ENCODE measurements around the gene PAPPA2. TPM values are rescaled to one million over a fixed set of nuclear protein-coding genes. Genes with fewer than 3 reads are reported as not detected.
A peak's percentile ranks its signal among the peaks of the same experiment; 100 is the strongest.

Gene PAPPA2
- total and polyA plus RNA-seq, 9 of the 15 experiments (the other 6 are each of a cell fraction or from before 2014, with no cell fraction given) = 0.01 to 0.15 (median 0.05) TPM; not detected in 2

DNA sequence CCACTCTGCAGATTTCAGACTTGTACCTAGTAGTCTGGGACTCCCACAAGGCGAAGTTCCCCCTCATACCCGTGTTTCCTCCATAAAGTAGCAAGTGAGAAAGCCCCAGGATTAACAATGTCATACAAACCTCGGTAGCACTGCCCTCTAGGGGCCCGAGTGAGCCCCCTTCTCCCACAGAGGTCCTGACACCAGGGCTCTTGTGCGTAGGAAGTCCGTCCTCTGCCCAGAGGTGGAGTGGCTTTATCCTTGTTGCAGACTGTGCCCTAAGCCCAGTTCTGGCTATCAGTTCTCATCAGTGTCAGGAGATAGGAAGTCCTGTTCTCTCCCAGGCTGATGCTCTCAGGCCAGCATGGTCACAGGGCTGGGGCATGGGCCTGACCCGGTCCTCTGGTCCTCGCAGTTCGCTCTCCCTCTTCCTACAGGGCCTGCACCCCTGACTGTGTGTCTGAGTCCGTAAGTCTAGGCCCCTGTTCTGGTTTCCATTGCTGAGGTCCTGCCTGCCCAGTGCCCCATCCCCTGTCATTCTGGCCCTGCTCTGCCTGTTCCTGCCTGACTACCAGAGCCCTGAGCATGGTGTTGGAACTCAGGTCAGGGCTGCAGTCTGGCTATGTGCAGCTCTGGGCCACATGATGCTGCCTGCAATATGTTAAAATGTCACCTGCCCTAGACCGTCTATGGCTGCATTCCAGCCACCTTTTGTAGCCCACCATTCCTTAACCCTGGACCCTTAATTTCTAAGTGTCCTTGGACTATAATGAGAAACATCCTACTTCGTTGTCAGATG is 416.0 kb downstream of the PAPPA2 start (continued):
- TF ChIP-seq NFRKB (IDR thresholded peaks at IDR 0.05; ENCODE audit: low read depth) = peak; percentile 64; the same call in 1 of the 2 replicates
- TF ChIP-seq ZNF445 (CRISPR knock-in tag; IDR thresholded peaks at IDR 0.05; ENCODE audit: low read depth) = no peak
- no peak for TF ChIP-seq CAMTA2 (CRISPR knock-in tag; conservative IDR thresholded peaks at IDR 0.05)
- no peak for TF ChIP-seq PTTG1 (tag; IDR thresholded peaks at IDR 0.05; ENCODE audit: low read depth)
- TF ChIP-seq ZNF583 (CRISPR knock-in tag; IDR thresholded peaks at IDR 0.05) = peak; percentile 88
- TF ChIP-seq NFIX (CRISPR knock-in tag; IDR thresholded peaks at IDR 0.05; ENCODE audit: low read depth) = no peak
- no peak for TF ChIP-seq MTA2 (IDR thresholded peaks at IDR 0.05; ENCODE audit: low read depth)
- TF ChIP-seq IFI16 (CRISPR knock-in tag; IDR thresholded peaks at IDR 0.05) = no peak
- TF ChIP-seq, protein P1, sequence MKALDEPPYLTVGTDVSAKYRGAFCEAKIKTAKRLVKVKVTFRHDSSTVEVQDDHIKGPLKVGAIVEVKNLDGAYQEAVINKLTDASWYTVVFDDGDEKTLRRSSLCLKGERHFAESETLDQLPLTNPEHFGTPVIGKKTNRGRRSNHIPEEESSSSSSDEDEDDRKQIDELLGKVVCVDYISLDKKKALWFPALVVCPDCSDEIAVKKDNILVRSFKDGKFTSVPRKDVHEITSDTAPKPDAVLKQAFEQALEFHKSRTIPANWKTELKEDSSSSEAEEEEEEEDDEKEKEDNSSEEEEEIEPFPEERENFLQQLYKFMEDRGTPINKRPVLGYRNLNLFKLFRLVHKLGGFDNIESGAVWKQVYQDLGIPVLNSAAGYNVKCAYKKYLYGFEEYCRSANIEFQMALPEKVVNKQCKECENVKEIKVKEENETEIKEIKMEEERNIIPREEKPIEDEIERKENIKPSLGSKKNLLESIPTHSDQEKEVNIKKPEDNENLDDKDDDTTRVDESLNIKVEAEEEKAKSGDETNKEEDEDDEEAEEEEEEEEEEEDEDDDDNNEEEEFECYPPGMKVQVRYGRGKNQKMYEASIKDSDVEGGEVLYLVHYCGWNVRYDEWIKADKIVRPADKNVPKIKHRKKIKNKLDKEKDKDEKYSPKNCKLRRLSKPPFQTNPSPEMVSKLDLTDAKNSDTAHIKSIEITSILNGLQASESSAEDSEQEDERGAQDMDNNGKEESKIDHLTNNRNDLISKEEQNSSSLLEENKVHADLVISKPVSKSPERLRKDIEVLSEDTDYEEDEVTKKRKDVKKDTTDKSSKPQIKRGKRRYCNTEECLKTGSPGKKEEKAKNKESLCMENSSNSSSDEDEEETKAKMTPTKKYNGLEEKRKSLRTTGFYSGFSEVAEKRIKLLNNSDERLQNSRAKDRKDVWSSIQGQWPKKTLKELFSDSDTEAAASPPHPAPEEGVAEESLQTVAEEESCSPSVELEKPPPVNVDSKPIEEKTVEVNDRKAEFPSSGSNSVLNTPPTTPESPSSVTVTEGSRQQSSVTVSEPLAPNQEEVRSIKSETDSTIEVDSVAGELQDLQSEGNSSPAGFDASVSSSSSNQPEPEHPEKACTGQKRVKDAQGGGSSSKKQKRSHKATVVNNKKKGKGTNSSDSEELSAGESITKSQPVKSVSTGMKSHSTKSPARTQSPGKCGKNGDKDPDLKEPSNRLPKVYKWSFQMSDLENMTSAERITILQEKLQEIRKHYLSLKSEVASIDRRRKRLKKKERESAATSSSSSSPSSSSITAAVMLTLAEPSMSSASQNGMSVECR (CRISPR knock-in tag; IDR thresholded peaks at IDR 0.05) = no peak
- TF ChIP-seq, protein P2, sequence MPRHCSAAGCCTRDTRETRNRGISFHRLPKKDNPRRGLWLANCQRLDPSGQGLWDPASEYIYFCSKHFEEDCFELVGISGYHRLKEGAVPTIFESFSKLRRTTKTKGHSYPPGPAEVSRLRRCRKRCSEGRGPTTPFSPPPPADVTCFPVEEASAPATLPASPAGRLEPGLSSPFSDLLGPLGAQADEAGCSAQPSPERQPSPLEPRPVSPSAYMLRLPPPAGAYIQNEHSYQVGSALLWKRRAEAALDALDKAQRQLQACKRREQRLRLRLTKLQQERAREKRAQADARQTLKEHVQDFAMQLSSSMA (CRISPR knock-in tag; IDR thresholded peaks at IDR 0.05) = no peak
- TF ChIP-seq FOS (IDR thresholded peaks at IDR 0.05; ENCODE audit: extremely low read depth, insufficient read length) = no peak
- TF ChIP-seq HDAC2 (IDR thresholded peaks at IDR 0.05) = no peak
- peak; percentile 66; the same call in 1 of the 2 replicates for TF ChIP-seq ZNF76 (CRISPR knock-in tag; IDR thresholded peaks at IDR 0.05; ENCODE audit: borderline replicate concordance)
- TF ChIP-seq CEBPG (CRISPR knock-in tag; IDR thresholded peaks at IDR 0.05) = no peak
- no peak for TF ChIP-seq CEBPG (tag; conservative IDR thresholded peaks at IDR 0.05 in 1 of 2, IDR thresholded peaks at IDR 0.05 in 1 of 2)
- TF ChIP-seq MCM7 (IDR thresholded peaks at IDR 0.05) = no peak
- TF ChIP-seq ZBTB17 (CRISPR knock-in tag; IDR thresholded peaks at IDR 0.05) = peak; percentile 79
- TF ChIP-seq MTF1 (CRISPR knock-in tag; IDR thresholded peaks at IDR 0.05; ENCODE audit: borderline replicate concordance) = no peak
- peak; percentile 49; the same call in 1 of the 2 replicates for TF ChIP-seq EP300 (IDR thresholded peaks at IDR 0.05; ENCODE audit: low read length)
- no peak for TF ChIP-seq ELK1 (CRISPR knock-in tag; IDR thresholded peaks at IDR 0.05)
- no peak for TF ChIP-seq RBM25 (IDR thresholded peaks at IDR 0.05; ENCODE audit: low read depth, low read length, severe bottlenecking)
- TF ChIP-seq MAZ (CRISPR knock-in tag; conservative IDR thresholded peaks at IDR 0.05 in 1 of 2, IDR thresholded peaks at IDR 0.05 in 1 of 2) = peak; percentile 35 to 51; a peak in 1 of 4 replicates
- 0 out of 2 replicates have a peak, but pooled peaks have one; percentile 19 for TF ChIP-seq CREM (IDR thresholded peaks at IDR 0.05; ENCODE audit: low read depth)
- no peak for TF ChIP-seq HDAC8 (tag; IDR thresholded peaks at IDR 0.05)
- no peak for TF ChIP-seq ZNF174 (CRISPR knock-in tag; IDR thresholded peaks at IDR 0.05)
